ENCODE results near the gene IL1RAPL2. TPM values are rescaled to one million over a fixed set of nuclear protein-coding genes. Genes with fewer than 3 reads are reported as not detected.

Gene IL1RAPL2
- total and polyA plus RNA-seq, 10 of the 15 experiments (the other 5 are each of a cell fraction or from before 2014, with no cell fraction given): 0.19 TPM; not detected in 9

DNA sequence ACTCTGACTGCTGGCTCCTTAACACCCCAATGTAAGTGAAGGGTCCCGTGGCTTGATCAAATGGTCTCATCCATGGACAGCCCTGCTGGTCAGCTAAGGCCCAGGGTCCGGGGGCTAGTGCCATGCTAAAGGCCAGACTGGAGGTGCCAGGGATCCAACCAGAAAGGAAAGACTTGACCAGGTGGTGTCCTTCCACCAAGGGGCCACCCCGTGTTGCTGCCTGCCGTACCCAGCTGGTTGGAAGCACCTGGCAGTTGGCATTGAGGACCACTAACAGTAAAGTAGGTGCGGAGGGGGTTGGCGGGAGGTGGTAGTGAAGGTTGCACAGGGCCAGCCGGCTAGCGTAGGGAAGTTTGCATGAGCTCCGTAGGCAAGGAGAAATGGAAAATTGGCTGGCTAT is 1.7 kb upstream of the IL1RAPL2 start:
- POLR2A ChIA-PET: no interaction called here

GRCh38 chrX:104564921-104565703 is 887 bp upstream of the IL1RAPL2 start:
- Histone ChIP-seq H4K20me1 (ENCODE audit: control insufficient read depth, insufficient read depth) (no peaks in the 10 kb centered on the region), H3K27ac (ENCODE audit: control insufficient read depth, insufficient read depth) (no peak overlapping the region), H2AFZ (ENCODE audit: control insufficient read depth, low read depth, low read length) (no peak overlapping the region), H3K4me3 (no peak overlapping the region), H3K79me2 (ENCODE audit: control insufficient read depth, insufficient read depth, low read length) (no peaks in the 10 kb centered on the region), H3K27me3 (replicated peaks in 1 of 2; ENCODE audit: control insufficient read depth in 2 of 2, insufficient read depth in 2 of 2, low read length in 1 of 2) (peaks cover 0 to 2% of the 10 kb centered on the region in 2 experiments; a peak in 2 of 4 replicates), H3K36me3 (ENCODE audit: control insufficient read depth in 2 of 2, insufficient read depth in 2 of 2, low read length in 1 of 2) (no peaks in the 10 kb centered on the region), H3K4me1 (ENCODE audit: control insufficient read depth, insufficient read depth, low read length) (no peaks in the 10 kb centered on the region), H3K9me3 (replicated peaks; ENCODE audit: control insufficient read depth, insufficient read depth, low read length) (no peaks in the 10 kb centered on the region), H3K9ac (ENCODE audit: control insufficient read depth, insufficient read depth, low read length) (no peak overlapping the region), H3K4me2 (ENCODE audit: control insufficient read depth, insufficient read depth) (no peak overlapping the region)
- intact Hi-C loops (cut with micrococcal nuclease; ENCODE audit: unreplicated experiment): loop anchor here (5.0 to 10.0 kb wide), 2 partner anchors 357 to 630 kb away; no protein-coding TSS in a partner anchor
- in situ Hi-C loops (cut with MboI): no loop called here
- ChIA-PET CTCF (interaction anchor here (0.8 to 1.5 kb wide), 4 partner anchors 10 to 625 kb away, joined by 3 to 5 read pairs (median 4); no protein-coding TSS in a partner anchor), POLR2A (no interaction called here), RAD21 (ENCODE audit: unreplicated experiment) (no interaction called here), SMC1A (ENCODE audit: uncharacterized antibody, unreplicated experiment) (no interaction called here)
- no TSS peak for BruUV-seq (replicated peaks)
- no peak for DNase-seq (ENCODE audit: low read depth, low spot score)
- no peak for FAIRE-seq
- ATAC-seq: no peak
- 45% methylated on average over 39 of the region's 39 CpGs for WGBS (ENCODE audit: insufficient coverage, insufficient replicate concordance, low lambda C conversion rate, missing lambda C conversion rate)
- TF ChIP-seq FOS (IDR thresholded peaks at IDR 0.05; ENCODE audit: borderline replicate concordance, extremely low read depth, insufficient read length) (no peak), SREBF2 (IDR thresholded peaks at IDR 0.05; ENCODE audit: low read length) (no peak), EED (IDR thresholded peaks at IDR 0.05; ENCODE audit: low read depth) (no peak), CBX5 (IDR thresholded peaks at IDR 0.05; ENCODE audit: low read depth) (no peak), CHD2 (IDR thresholded peaks at IDR 0.05; ENCODE audit: borderline replicate concordance, low read depth, low read length) (no peak), KAT2A (conservative IDR thresholded peaks at IDR 0.05; ENCODE audit: control insufficient read depth, low read depth, low read length) (no peak), IKZF2 (IDR thresholded peaks at IDR 0.05) (no peak), RAD21 (IDR thresholded peaks at IDR 0.05; ENCODE audit: insufficient read depth, low read depth, low read length) (no peak), JUND (IDR thresholded peaks at IDR 0.05; ENCODE audit: low read depth, low read length) (no peak), KDM1A (IDR thresholded peaks at IDR 0.05; ENCODE audit: borderline replicate concordance) (no peak), ZNF384 (IDR thresholded peaks at IDR 0.05; ENCODE audit: borderline replicate concordance, low read depth, low read length) (no peak), JUNB (IDR thresholded peaks at IDR 0.05) (no peak), GATAD2B (conservative IDR thresholded peaks at IDR 0.05; ENCODE audit: low read depth) (no peak), ATF7 (IDR thresholded peaks at IDR 0.05; ENCODE audit: low read depth) (no peak), NR2C2 (IDR thresholded peaks at IDR 0.05; ENCODE audit: borderline replicate concordance, control insufficient read depth, insufficient read length, low read depth) (no peak)

More for the DNA sequence above, 1.7 kb upstream of the IL1RAPL2 start:
- Histone ChIP-seq H3K9me3 (replicated peaks; ENCODE audit: control insufficient read depth, insufficient read depth, low read length) (no peaks in the 10 kb centered on the region), H3K27ac (ENCODE audit: control insufficient read depth, insufficient read depth) (no peak overlapping the region), H3K4me2 (ENCODE audit: control insufficient read depth, insufficient read depth) (no peak overlapping the region), H3K4me3 (no peak overlapping the region), H4K20me1 (ENCODE audit: control insufficient read depth, insufficient read depth) (no peaks in the 10 kb centered on the region), H3K9ac (ENCODE audit: control insufficient read depth, insufficient read depth, low read length) (no peak overlapping the region), H3K36me3 (ENCODE audit: control insufficient read depth in 2 of 2, insufficient read depth in 2 of 2, low read length in 1 of 2) (no peaks in the 10 kb centered on the region), H3K79me2 (ENCODE audit: control insufficient read depth, insufficient read depth, low read length) (no peaks in the 10 kb centered on the region), H2AFZ (ENCODE audit: control insufficient read depth, low read depth, low read length) (no peak overlapping the region), H3K4me1 (ENCODE audit: control insufficient read depth, insufficient read depth, low read length) (no peaks in the 10 kb centered on the region), H3K27me3 (replicated peaks in 1 of 2; ENCODE audit: control insufficient read depth in 2 of 2, insufficient read depth in 2 of 2, low read length in 1 of 2) (peaks cover 0 to 2% of the 10 kb centered on the region in 2 experiments; a peak in 2 of 4 replicates)
- intact Hi-C loops (cut with micrococcal nuclease; ENCODE audit: unreplicated experiment): loop anchor here (10.0 kb wide), 1 partner anchor 630 kb away; no protein-coding TSS in a partner anchor
- in situ Hi-C loops (cut with MboI): no loop called here
- WGBS (ENCODE audit: insufficient coverage, insufficient replicate concordance, low lambda C conversion rate, missing lambda C conversion rate): 58% methylated on average over 9 of the region's 9 CpGs
- ATAC-seq: no peak
- no TSS peak for BruUV-seq (replicated peaks)
- no peak for DNase-seq (ENCODE audit: low read depth, low spot score)
- ChIA-PET RAD21 (ENCODE audit: unreplicated experiment) (interaction anchor here (0.7 kb wide), 1 partner anchor 27 kb away, joined by 3 read pairs; no protein-coding TSS in a partner anchor), SMC1A (ENCODE audit: uncharacterized antibody, unreplicated experiment) (no interaction called here), CTCF (no interaction called here)
- TF ChIP-seq RAD21 (IDR thresholded peaks at IDR 0.05; ENCODE audit: insufficient read depth, low read depth, low read length): no peak
- no peak for TF ChIP-seq MEF2B (IDR thresholded peaks at IDR 0.05; ENCODE audit: partially characterized antibody, poor library complexity, severe bottlenecking)
- no peak for TF ChIP-seq KAT2A (conservative IDR thresholded peaks at IDR 0.05; ENCODE audit: control insufficient read depth, low read depth, low read length)
- no peak for TF ChIP-seq ETV6 (conservative IDR thresholded peaks at IDR 0.05 in 1 of 2, IDR thresholded peaks at IDR 0.05 in 1 of 2; ENCODE audit: borderline replicate concordance in 1 of 2, low read depth in 1 of 2)
- no peak for FAIRE-seq
